Endothelial cell of umbilical vein (primary cell): ENCODE results near the gene SULT1A3. TPM values are rescaled to one million over a fixed set of nuclear protein-coding genes. Genes with fewer than 3 reads are reported as not detected.

ENCODE experiments used
- BruUV-seq: library from RNA; stranded (reverse); fragments of 400-500 nt; replicated peaks from 2 replicates; lab custom pipeline; 2021; lab: Mats Ljungman, UMichigan
- CTCF ChIA-PET: fragments of 300-600, 350-600 bp; sonication (Branson Sonifier 250); formaldehyde crosslinking; loops from one replicate; lab custom pipeline; 2021; ENCODE audit warnings: antibody characterized with exemption, inconsistent platforms; lab: Charles Lee
- POLR2A ChIA-PET: fragments of 300-600, 350-600 bp; sonication (Branson Sonifier 250); formaldehyde crosslinking; loops from one replicate; lab custom pipeline; 2021; ENCODE audit warnings: antibody characterized with exemption, inconsistent platforms; lab: Charles Lee
- DNase-seq: peaks from one replicate; pipeline ENCODE4 v3.0.0-alpha.2; 2011; ENCODE audit warnings: low read depth, low spot score
- FAIRE-seq: peaks from 2 replicates; lab custom pipeline; 2011; peaks lifted over from hg19 to GRCh38; lab: Jason Lieb, UNC
- H2AFZ ChIP-seq: 2 replicates; pipeline ENCODE4 v1.6.0; 2012; ENCODE audit warnings: low read depth, low read length, control low read depth, inconsistent platforms
- H3K27ac ChIP-seq: 2 replicates; pipeline ENCODE4 v1.5.1; 2011; ENCODE audit warnings: low read depth, mild to moderate bottlenecking, control low read depth, low read length, moderate library complexity; ENCODE audit not compliant: insufficient read depth
- H3K27me3 ChIP-seq, 2 experiments: 2 replicates each; pipeline versions ENCODE4 v1.6.0 to v1.6.1; 2011; ENCODE audit warnings: low read length in 2 of 2, mixed read lengths in 1 of 2; ENCODE audit not compliant: control insufficient read depth in 2 of 2, insufficient read depth in 2 of 2
- H3K36me3 ChIP-seq, 2 experiments: 2 replicates in 1 of 2; 3 replicates in 1 of 2; pipeline ENCODE4 v1.5.1; 2011; ENCODE audit warnings: low read length in 2 of 2, mild to moderate bottlenecking in 1 of 2, moderate library complexity in 1 of 2; ENCODE audit not compliant: control insufficient read depth in 2 of 2, insufficient read depth in 2 of 2; ENCODE audit errors: extremely low read depth in 1 of 2
- H3K4me1 ChIP-seq: 3 replicates; pipeline ENCODE4 v1.5.1; 2011; ENCODE audit warnings: mild to moderate bottlenecking, low read length; ENCODE audit not compliant: control insufficient read depth, insufficient read depth; ENCODE audit errors: extremely low read depth
- H3K4me2 ChIP-seq: 2 replicates; pipeline ENCODE4 v1.6.1; 2011; ENCODE audit warnings: low read length, control low read depth, mixed read lengths; ENCODE audit not compliant: insufficient read depth
- H3K4me3 ChIP-seq, 3 experiments: fragments of 200-600 bp in 1 of 3; sonication (generic), shearing (Covaris generic) in 1 of 3; replicated peaks in 1 of 3; 2 replicates each; pipeline ENCODE4 v1.5.1; 2011 to 2016; ENCODE audit warnings: control low read depth in 3 of 3, low read length in 3 of 3, mild to moderate bottlenecking in 2 of 3, inconsistent platforms in 1 of 3, low read depth in 1 of 3, moderate library complexity in 1 of 3; ENCODE audit not compliant: insufficient read depth in 1 of 3
- H3K79me2 ChIP-seq: 2 replicates; pipeline ENCODE4 v1.6.0; 2012; ENCODE audit warnings: low read length, inconsistent platforms; ENCODE audit not compliant: control insufficient read depth, insufficient read depth
- H3K9ac ChIP-seq: replicated peaks from 2 replicates; pipeline ENCODE3; 2011; ENCODE audit warnings: low read length, control low read depth; ENCODE audit not compliant: insufficient read depth; ENCODE audit errors: extremely low read depth
- H3K9me1 ChIP-seq: replicated peaks from 3 replicates; pipeline ENCODE4 v1.6.0; 2011; ENCODE audit warnings: mild to moderate bottlenecking, low read length; ENCODE audit not compliant: control insufficient read depth, insufficient read depth; ENCODE audit errors: extremely low read depth
- H3K9me3 ChIP-seq: replicated peaks from 2 replicates; pipeline ENCODE4 v1.5.1; 2012; ENCODE audit warnings: low read length, inconsistent platforms; ENCODE audit not compliant: control insufficient read depth, insufficient read depth
- H4K20me1 ChIP-seq: replicated peaks from 2 replicates; pipeline ENCODE3; 2011; ENCODE audit warnings: mild to moderate bottlenecking, low read length; ENCODE audit not compliant: control insufficient read depth, insufficient read depth; ENCODE audit errors: extremely low read depth
- CTCF ChIP-seq, 2 donors: IDR thresholded peaks; 1 replicate in 1 of 2; 2 replicates in 1 of 2; pipeline ENCODE4 v1.5.1; 2011; ENCODE audit warnings: low read length in 2 of 2, mild to moderate bottlenecking in 2 of 2, moderate library complexity in 2 of 2, control low read depth in 1 of 2, inconsistent platforms in 1 of 2, low read depth in 1 of 2; ENCODE audit not compliant: insufficient read depth in 1 of 2; ENCODE audit errors: extremely low read depth in 1 of 2
- EZH2 ChIP-seq: IDR thresholded peaks from 2 replicates; pipeline ENCODE4 v1.6.1; 2012; ENCODE audit warnings: borderline replicate concordance, low read depth, mild to moderate bottlenecking, moderate library complexity, low read length, inconsistent platforms; ENCODE audit not compliant: severe bottlenecking
- FOS ChIP-seq: IDR thresholded peaks from 2 replicates; pipeline ENCODE4 v1.6.1; 2011; ENCODE audit warnings: mild to moderate bottlenecking, low read length, moderate library complexity, borderline replicate concordance; ENCODE audit not compliant: insufficient read depth
- GATA2 ChIP-seq: IDR thresholded peaks from 2 replicates; pipeline ENCODE4 v1.7.0; 2011; ENCODE audit warnings: low read depth, mild to moderate bottlenecking, moderate library complexity, mixed read lengths, low read length; ENCODE audit not compliant: insufficient read length, insufficient read depth
- JUN ChIP-seq: IDR thresholded peaks from 2 replicates; pipeline ENCODE4 v1.6.1; 2011; ENCODE audit warnings: borderline replicate concordance, low read depth; ENCODE audit not compliant: insufficient read length, insufficient read depth
- MAX ChIP-seq: IDR thresholded peaks from 2 replicates; pipeline ENCODE4 v1.6.1; 2011; ENCODE audit not compliant: insufficient read depth, insufficient read length
- MYC ChIP-seq: IDR thresholded peaks from one replicate; pipeline ENCODE4 v1.6.1; 2011; ENCODE audit warnings: mild to moderate bottlenecking, low read depth, low read length
- POLR2A ChIP-seq: IDR thresholded peaks from 2 replicates; pipeline ENCODE4 v1.6.1; 2012; ENCODE audit warnings: low read depth, mild to moderate bottlenecking, control low read depth, low read length
- POLR2AphosphoS5 ChIP-seq: IDR thresholded peaks from 2 replicates; pipeline ENCODE4 v1.6.1; 2012; ENCODE audit warnings: low read depth, mild to moderate bottlenecking, control low read depth, low read length, moderate library complexity; ENCODE audit not compliant: insufficient read depth
- dilution Hi-C: fragments of 300-500 bp; cut with MboI; formaldehyde crosslinking; loops from one replicate; pipeline ENCODE4 v1.15.0; 2019; ENCODE audit warnings: low sequenced_read_pairs; ENCODE audit not compliant: extremely low pct_ligation_motif_present
- intact Hi-C: fragments of 100-400 bp; cut with micrococcal nuclease; formaldehyde crosslinking; loops from one replicate; pipeline ENCODE4 v1.10.0; 2022
- polyA plus RNA-seq, 4 experiments: library from polyadenylated mRNA; depleted of rRNA in 3 of 4; stranded (reverse) in 3 of 4; unstranded in 1 of 4; fragments of >200 nt; gene quantifications; 2 replicates each; pipeline versions ENCODE4 v1.2.1 to v1.2.3, GENCODE V29; 2011 to 2012; ENCODE audit warnings: missing spikeins in 1 of 4
- total RNA-seq: library from RNA; stranded (reverse); gene quantifications from 2 replicates; pipeline ENCODE4 v1.2.3, GENCODE V29; 2021

SULT1A3 gene
- total and polyA plus RNA-seq, 2 donors (not counting 3 experiments of a cell fraction or from before 2014, with no cell fraction given), result 5.1 to 12.2 TPM

- Histone ChIP-seq H3K9me3 (no peaks in the 10 kb centered on the region), H3K79me2 (no peaks in the 10 kb centered on the region), H3K9me1 (no peaks in the 10 kb centered on the region), H3K9ac (no peak overlapping the region), H3K4me1 (peaks cover 5% of the 10 kb centered on the region), H2AFZ (no peak overlapping the region), H4K20me1 (no peaks in the 10 kb centered on the region), H3K27me3 (no peaks in the 10 kb centered on the region), H3K27ac (no peak overlapping the region), H3K36me3 (no peaks in the 10 kb centered on the region), H3K4me2 (no peak overlapping the region), H3K4me3 (no peak overlapping the region)
- no TSS peak for BruUV-seq
- DNase-seq, result no peak
- no peak for FAIRE-seq
- TF ChIP-seq JUN (no peak), CTCF (IDR thresholded peaks at IDR 0.05; ENCODE audit: extremely low read depth in 1 of 2, insufficient read depth in 1 of 2, low read depth in 1 of 2, low read length in 2 of 2) (no peak), POLR2AphosphoS5 (no peak), EZH2 (no peak), GATA2 (no peak), FOS (no peak), MAX (no peak), POLR2A (no peak), MYC (no peak)
- dilution Hi-C loops, result no loop called here
- intact Hi-C loops, result no loop called here
- ChIA-PET CTCF (no interaction called here), POLR2A (no interaction called here)
Measured at GRCh38 chr16:30184891-30185682, 14.0 kb upstream of the SULT1A3 start.
